GM12874 (cell line): ENCODE measurements around the gene NT5C1A.

Experiments used
- TF ChIP-seq, protein P1 (sequence below): IDR thresholded peaks from 2 replicates; pipeline ENCODE4 v1.5.1; 2011; ENCODE audit warnings: low read depth, mild to moderate bottlenecking, control low read depth, low read length, moderate library complexity; ENCODE audit not compliant: insufficient read depth

Gene NT5C1A

GRCh38 chr1:39635871-39636210 lies 36.1 kb downstream of the NT5C1A start:
- TF ChIP-seq, protein P1, sequence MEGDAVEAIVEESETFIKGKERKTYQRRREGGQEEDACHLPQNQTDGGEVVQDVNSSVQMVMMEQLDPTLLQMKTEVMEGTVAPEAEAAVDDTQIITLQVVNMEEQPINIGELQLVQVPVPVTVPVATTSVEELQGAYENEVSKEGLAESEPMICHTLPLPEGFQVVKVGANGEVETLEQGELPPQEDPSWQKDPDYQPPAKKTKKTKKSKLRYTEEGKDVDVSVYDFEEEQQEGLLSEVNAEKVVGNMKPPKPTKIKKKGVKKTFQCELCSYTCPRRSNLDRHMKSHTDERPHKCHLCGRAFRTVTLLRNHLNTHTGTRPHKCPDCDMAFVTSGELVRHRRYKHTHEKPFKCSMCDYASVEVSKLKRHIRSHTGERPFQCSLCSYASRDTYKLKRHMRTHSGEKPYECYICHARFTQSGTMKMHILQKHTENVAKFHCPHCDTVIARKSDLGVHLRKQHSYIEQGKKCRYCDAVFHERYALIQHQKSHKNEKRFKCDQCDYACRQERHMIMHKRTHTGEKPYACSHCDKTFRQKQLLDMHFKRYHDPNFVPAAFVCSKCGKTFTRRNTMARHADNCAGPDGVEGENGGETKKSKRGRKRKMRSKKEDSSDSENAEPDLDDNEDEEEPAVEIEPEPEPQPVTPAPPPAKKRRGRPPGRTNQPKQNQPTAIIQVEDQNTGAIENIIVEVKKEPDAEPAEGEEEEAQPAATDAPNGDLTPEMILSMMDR = no peak

DNA sequence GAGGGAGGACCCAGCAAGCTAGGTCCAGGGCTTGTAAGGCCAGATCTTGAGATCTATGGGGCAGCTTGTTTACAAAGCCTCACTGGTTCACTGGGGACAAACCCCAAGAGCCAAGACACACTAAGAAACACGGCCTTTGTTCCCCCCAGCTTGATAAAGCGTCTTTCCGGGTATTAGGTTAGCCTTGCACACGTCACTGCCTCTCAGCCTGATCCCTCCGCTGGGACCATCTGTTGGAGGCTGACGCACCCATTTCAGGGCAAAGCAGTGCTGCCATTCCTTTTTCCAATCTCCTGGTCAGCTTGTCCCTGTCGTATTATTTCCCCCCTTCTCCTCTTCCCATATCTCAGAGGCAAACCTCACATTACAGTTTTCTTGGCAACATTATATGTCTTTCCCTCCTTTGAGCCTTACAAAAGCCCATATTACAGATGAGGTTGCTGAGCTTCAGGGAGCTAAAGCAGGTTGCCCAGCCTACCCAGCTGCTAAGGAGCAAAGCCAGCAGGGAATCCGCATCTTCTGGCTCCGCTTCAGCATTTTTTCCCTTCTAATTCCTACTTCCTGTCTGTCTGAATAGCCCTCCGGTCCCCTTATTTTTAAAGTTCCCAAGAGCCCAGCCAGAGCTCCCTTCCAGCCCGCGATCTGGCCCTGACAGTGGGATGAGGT lies 36.6 kb downstream of the NT5C1A start:
- TF ChIP-seq, protein P1 = no peak

- TF ChIP-seq, protein P1 = no peak
These were observed 38.5 kb downstream of the NT5C1A start for GRCh38 chr1:39633422-39633821.

DNA sequence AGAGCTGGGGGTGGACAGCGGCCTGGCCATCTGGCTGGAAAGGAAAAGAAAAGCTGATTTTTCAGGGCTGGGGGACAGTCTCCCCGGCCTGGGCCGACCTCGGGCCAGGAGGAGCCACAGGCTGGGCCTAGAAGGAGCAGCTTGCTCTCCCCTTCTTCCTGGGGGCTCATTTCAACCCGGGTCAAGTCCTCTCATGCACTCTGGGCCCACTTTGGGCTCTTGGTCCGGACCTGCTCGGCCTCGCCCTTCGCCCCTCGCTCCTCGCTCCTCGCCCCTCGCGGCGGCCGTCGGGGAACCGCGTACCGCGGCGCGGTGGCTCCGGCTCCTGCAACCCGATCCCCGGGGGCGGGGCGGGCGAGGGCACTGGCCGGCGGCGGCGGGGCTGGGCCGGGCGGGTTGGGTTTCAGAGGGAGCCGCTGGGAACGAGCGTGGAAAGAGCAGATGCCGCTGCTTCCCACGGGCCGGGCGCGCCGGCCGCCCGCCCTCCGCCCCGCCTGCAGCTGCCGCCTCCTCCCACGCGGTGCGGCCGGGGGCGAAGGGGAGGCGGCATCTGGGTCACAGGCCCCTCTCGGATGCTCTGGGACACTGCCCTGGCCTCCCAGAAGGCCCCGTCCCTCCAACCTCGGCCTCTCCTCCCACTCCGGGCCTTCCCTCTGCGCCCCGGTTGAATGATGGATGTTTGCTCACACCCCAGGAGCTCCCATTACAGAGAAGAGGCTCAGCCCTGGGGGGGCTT lies 39.1 kb downstream of the NT5C1A start:
- TF ChIP-seq, protein P1 = no peak

GRCh38 chr1:39632323-39632681 lies 39.6 kb downstream of the NT5C1A start:
- TF ChIP-seq, protein P1 = no peak

DNA sequence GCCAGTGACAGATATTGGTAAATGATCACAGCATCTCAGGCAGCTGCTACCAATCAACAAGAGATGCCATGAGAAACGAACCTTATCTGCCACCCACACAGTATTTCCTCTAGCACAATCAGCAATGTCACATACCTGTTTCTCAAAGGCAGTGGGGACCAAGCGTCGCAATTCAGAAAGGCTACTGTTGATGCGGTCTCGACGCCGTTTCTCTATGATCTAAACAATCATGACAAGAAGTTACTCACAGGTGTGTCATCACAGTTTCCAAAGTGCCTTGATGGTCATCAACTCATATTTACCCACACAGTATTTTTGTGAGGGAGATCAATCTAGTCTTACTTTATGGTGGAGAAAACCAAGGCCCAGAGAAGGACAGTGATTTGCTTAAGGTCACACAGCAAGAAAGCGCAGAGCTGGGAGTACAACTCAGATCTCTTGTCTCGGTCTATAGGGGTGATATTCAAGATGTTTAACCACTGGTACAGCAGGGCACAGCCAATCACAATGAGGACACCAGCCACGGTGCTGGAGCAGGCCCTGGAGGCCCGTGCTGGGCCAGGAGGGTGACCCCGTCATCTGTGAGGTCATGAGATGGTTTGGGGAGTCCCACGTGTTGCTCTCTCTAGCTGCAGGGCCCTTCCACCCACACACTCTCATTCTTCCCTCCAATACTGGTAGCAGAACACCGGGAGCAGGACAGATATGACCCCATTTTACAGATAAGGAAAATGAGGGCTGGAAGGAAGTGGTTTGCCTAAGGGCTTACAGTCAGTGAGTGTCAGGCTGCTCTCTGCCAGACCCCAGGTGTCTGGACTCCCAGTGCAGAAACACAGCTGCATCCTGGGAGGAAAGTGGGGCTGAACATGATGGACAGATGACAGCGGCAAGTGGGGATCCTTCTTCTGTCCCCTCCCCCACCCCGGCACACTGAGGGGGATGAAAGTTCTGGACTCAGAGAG lies 40.3 kb downstream of the NT5C1A start:
- TF ChIP-seq, protein P1 = no peak

- TF ChIP-seq, protein P1 = no peak
These were observed 43.0 kb downstream of the NT5C1A start for GRCh38 chr1:39628807-39629350.
